GM23338 (cell line): ENCODE measurements around the gene GNB1L. TPM values are rescaled to one million over a fixed set of nuclear protein-coding genes. Genes with fewer than 3 reads are reported as not detected.

Source experiments
- ATAC-seq: fragments of 200-7000 bp; cut with Tn5 transposase; 3 replicates; pipeline ENCODE4 v1.9.1; 2020
- DNase-seq: peaks from one replicate; pipeline ENCODE4 v3.0.0-alpha.2; 2015; ENCODE audit warnings: low spot score
- H2AFZ ChIP-seq: fragments of 200-600 bp; sonication (generic); 2 replicates; pipeline ENCODE4 v1.8.0; 2016; ENCODE audit warnings: antibody characterized with exemption, mild to moderate bottlenecking, moderate library complexity
- H3F3A ChIP-seq: fragments of 200-600 bp; sonication (generic); replicated peaks from 2 replicates; pipeline ENCODE4 v1.8.0; 2017; ENCODE audit warnings: antibody characterized with exemption, mixed run types, low read depth
- H3K27ac ChIP-seq: fragments of 200-600 bp; sonication (generic); 2 replicates; pipeline ENCODE4 v1.6.1; 2016; ENCODE audit warnings: low read depth
- H3K27me3 ChIP-seq: fragments of 200-600 bp; sonication (generic); 2 replicates; pipeline ENCODE4 v1.8.0; 2016; ENCODE audit warnings: mild to moderate bottlenecking, mixed run types, moderate library complexity; ENCODE audit not compliant: insufficient read depth
- H3K36me3 ChIP-seq: fragments of 200-600 bp; sonication (generic); 2 replicates; pipeline ENCODE4 v1.8.0; 2016; ENCODE audit warnings: mild to moderate bottlenecking; ENCODE audit not compliant: insufficient read depth
- H3K4me1 ChIP-seq: fragments of 200-600 bp; sonication (generic); 2 replicates; pipeline ENCODE4 v1.8.0; 2016; ENCODE audit warnings: mild to moderate bottlenecking, moderate library complexity; ENCODE audit not compliant: insufficient read depth
- H3K4me2 ChIP-seq: fragments of 200-600 bp; sonication (generic); 2 replicates; pipeline ENCODE4 v1.7.1; 2017; ENCODE audit warnings: mixed run types
- H3K4me3 ChIP-seq: fragments of 200-600 bp; sonication (generic); 2 replicates; pipeline ENCODE4 v1.6.1; 2016; ENCODE audit warnings: mixed run types
- H3K79me2 ChIP-seq: fragments of 200-600 bp; sonication (generic); replicated peaks from 2 replicates; pipeline ENCODE4 v1.8.0; 2017; ENCODE audit warnings: mild to moderate bottlenecking; ENCODE audit not compliant: insufficient read depth
- H3K9me2 ChIP-seq: fragments of 200-600 bp; sonication (generic); 2 replicates; pipeline ENCODE4 v1.8.0; 2017; ENCODE audit not compliant: insufficient read depth
- H4K20me1 ChIP-seq: fragments of 200-600 bp; sonication (generic); replicated peaks from 2 replicates; pipeline ENCODE4 v1.8.0; 2017; ENCODE audit warnings: mild to moderate bottlenecking; ENCODE audit not compliant: insufficient read depth
- H3K27ac Mint-ChIP-seq: 2 replicates; pipeline ENCODE4 v1.8.0; 2020; ENCODE audit warnings: inconsistent platforms, mild to moderate bottlenecking, moderate library complexity, mixed read lengths
- H3K27me3 Mint-ChIP-seq: 3 replicates; pipeline ENCODE4 v1.8.0; 2022; ENCODE audit warnings: low read depth, mild to moderate bottlenecking, moderate library complexity, mixed read lengths, inconsistent platforms; ENCODE audit not compliant: insufficient read depth, poor library complexity
- H3K36me3 Mint-ChIP-seq: 3 replicates; pipeline ENCODE4 v1.8.0; 2021; ENCODE audit warnings: low read depth, mild to moderate bottlenecking, inconsistent platforms, moderate library complexity, mixed read lengths
- H3K4me1 Mint-ChIP-seq: 3 replicates; pipeline ENCODE4 v1.8.0; 2020; ENCODE audit warnings: mild to moderate bottlenecking, inconsistent platforms, mixed read lengths
- H3K4me3 Mint-ChIP-seq: 3 replicates; pipeline ENCODE4 v1.8.0; 2021; ENCODE audit warnings: moderate library complexity, mild to moderate bottlenecking, inconsistent platforms, mixed read lengths
- H3K9me3 Mint-ChIP-seq: 3 replicates; pipeline ENCODE4 v1.8.0; 2020; ENCODE audit warnings: moderate library complexity, mild to moderate bottlenecking, inconsistent platforms, mixed read lengths
- EZH2 ChIP-seq: fragments of 200-600 bp; sonication (generic); IDR thresholded peaks from one replicate; pipeline ENCODE4 v1.8.0; 2017; ENCODE audit warnings: antibody characterized with exemption, mild to moderate bottlenecking, low read depth; ENCODE audit not compliant: unreplicated experiment
- JUNB ChIP-seq: IDR thresholded peaks from one replicate; pipeline ENCODE4 v1.6.1; 2016; ENCODE audit warnings: antibody characterized with exemption; ENCODE audit not compliant: unreplicated experiment
- NANOG ChIP-seq: IDR thresholded peaks from 2 replicates; pipeline ENCODE4 v1.6.1; 2016; ENCODE audit warnings: antibody characterized with exemption, borderline replicate concordance
- POLR2AphosphoS5 ChIP-seq: IDR thresholded peaks from 2 replicates; pipeline ENCODE4 v1.6.1; 2016; ENCODE audit warnings: antibody characterized with exemption, low read depth
- REST ChIP-seq: IDR thresholded peaks from one replicate; pipeline ENCODE4 v1.6.1; 2018; ENCODE audit warnings: antibody characterized with exemption; ENCODE audit not compliant: unreplicated experiment
- ZNF114 ChIP-seq: fragments of 250-450 bp; sonication (Bioruptor Pico); IDR thresholded peaks from 2 replicates; pipeline ENCODE4 v1.5.0; 2020; ENCODE audit warnings: mild to moderate bottlenecking, moderate library complexity
- ZNF331 ChIP-seq: fragments of 250-450 bp; sonication (Bioruptor Pico); IDR thresholded peaks from 2 replicates; pipeline ENCODE4 v1.5.0; 2020; ENCODE audit warnings: low read depth, mild to moderate bottlenecking, moderate library complexity
- polyA plus RNA-seq: library from polyadenylated mRNA; unstranded; fragments of >200 nt; fragmentation: Nextera tagmentation; extraction: Ambion mirVana; gene quantifications from 2 replicates; pipeline ENCODE4 v1.2.1, GENCODE V29; 2016
- total RNA-seq: library from RNA; depleted of rRNA; stranded (reverse); fragments of >200 nt; shearing (Covaris generic); gene quantifications from 2 replicates; pipeline ENCODE4 v1.2.3, GENCODE V29; 2014

The GNB1L gene
- total and polyA plus RNA-seq, 2 experiments from 2014 or later, result 15.2 to 27.8 TPM

GRCh38 chr22:19878461-19879245, 24.0 kb upstream of the GNB1L start (continued):
- TF ChIP-seq ZNF331 (CRISPR knock-in tag), result no peak
- TF ChIP-seq ZNF114 (CRISPR knock-in tag), result no peak
- no peak for TF ChIP-seq POLR2AphosphoS5

- no peak for TF ChIP-seq EZH2
- TF ChIP-seq JUNB, result no peak
- TF ChIP-seq REST, result no peak
- ATAC-seq, result no peak
- peaks cover 4% of the 10 kb centered on the region for H3F3A ChIP-seq
- H3K4me2 ChIP-seq, result no peak overlapping the region
- H3K79me2 ChIP-seq, result no peaks in the 10 kb centered on the region
- no peaks in the 10 kb centered on the region for H3K9me3 Mint-ChIP-seq
- H3K36me3 Mint-ChIP-seq, result no peaks in the 10 kb centered on the region; the same call in 2 of the 3 replicates
- peaks cover 32% of the 10 kb centered on the region for H3K4me1 Mint-ChIP-seq
- no peak for DNase-seq
- H3K4me1 ChIP-seq, result peaks cover 18% of the 10 kb centered on the region
- H3K27me3 ChIP-seq, result no peaks in the 10 kb centered on the region
- no peak overlapping the region for H3K4me3 Mint-ChIP-seq
- H3K27ac Mint-ChIP-seq, result no peak overlapping the region
- H3K36me3 ChIP-seq, result no peaks in the 10 kb centered on the region
- no peaks in the 10 kb centered on the region for H4K20me1 ChIP-seq
- H3K9me2 ChIP-seq, result no peaks in the 10 kb centered on the region
- H3K27ac ChIP-seq, result no peak overlapping the region
- H3K4me3 ChIP-seq, result no peak overlapping the region
- H3K27me3 Mint-ChIP-seq, result peaks cover 18% of the 10 kb centered on the region
- no peak overlapping the region for H2AFZ ChIP-seq
These were observed 23.1 kb upstream of the GNB1L start for GRCh38 chr22:19877626-19878339.

- H3K9me3 Mint-ChIP-seq, result no peaks in the 10 kb centered on the region
- no peak overlapping the region for H3K27ac Mint-ChIP-seq
- Histone ChIP-seq H3F3A (peaks cover 4% of the 10 kb centered on the region), H3K4me2 (no peak overlapping the region), H3K36me3 (no peaks in the 10 kb centered on the region), H3K79me2 (no peaks in the 10 kb centered on the region), H3K9me2 (no peaks in the 10 kb centered on the region), H4K20me1 (no peaks in the 10 kb centered on the region), H3K27ac (no peak overlapping the region), H2AFZ (no peak overlapping the region), H3K4me3 (no peak overlapping the region), H3K27me3 (no peaks in the 10 kb centered on the region), H3K4me1 (peaks cover 14% of the 10 kb centered on the region)
- peaks cover 28% of the 10 kb centered on the region for H3K4me1 Mint-ChIP-seq
- TF ChIP-seq NANOG (no peak), EZH2 (no peak)
- no peak for DNase-seq
- ATAC-seq, result no peak
- no peaks in the 10 kb centered on the region; the same call in 2 of the 3 replicates for H3K36me3 Mint-ChIP-seq
- no peak overlapping the region for H3K4me3 Mint-ChIP-seq
- peaks cover 18% of the 10 kb centered on the region for H3K27me3 Mint-ChIP-seq
These were observed 22.4 kb upstream of the GNB1L start for GRCh38 chr22:19876941-19877625.
